Neuronal stem cell (in vitro differentiated cells): ENCODE measurements around the gene GYPB.
"Not testable (repeated sequence)": the region's sequence is repeated elsewhere in the genome, so short reads cannot be mapped to it uniquely, and the experiment has no call there.

Experiments
- DNase-seq: peaks from one replicate; pipeline ENCODE4 v3.0.0-alpha.2; 2013; ENCODE audit warnings: low spot score
- H2AFZ ChIP-seq: one replicate; pipeline ENCODE4 v1.6.1; 2013; ENCODE audit warnings: mild to moderate bottlenecking, low read length, inconsistent platforms
- H2AK5ac ChIP-seq: 2 replicates; pipeline ENCODE4 v1.6.1; 2013; ENCODE audit warnings: low read depth, mild to moderate bottlenecking, inconsistent platforms, low read length, moderate library complexity, mixed read lengths
- H2BK120ac ChIP-seq: 2 replicates; pipeline ENCODE4 v1.6.1; 2013; ENCODE audit warnings: low read depth, mild to moderate bottlenecking, inconsistent platforms, low read length, moderate library complexity, mixed read lengths
- H2BK12ac ChIP-seq: one replicate; pipeline ENCODE4 v1.6.1; 2013; ENCODE audit warnings: low read length, inconsistent platforms
- H2BK15ac ChIP-seq: 2 replicates; pipeline ENCODE4 v1.6.1; 2013; ENCODE audit warnings: mild to moderate bottlenecking, low read length, inconsistent platforms, mixed read lengths
- H2BK5ac ChIP-seq: one replicate; pipeline ENCODE4 v1.6.1; 2013; ENCODE audit warnings: inconsistent platforms, mild to moderate bottlenecking, low read length, moderate library complexity
- H3K14ac ChIP-seq: one replicate; pipeline ENCODE4 v1.6.1; 2013; ENCODE audit warnings: low read length, inconsistent platforms
- H3K18ac ChIP-seq: 2 replicates; pipeline ENCODE4 v1.6.1; 2013; ENCODE audit warnings: low read length, inconsistent platforms
- H3K23ac ChIP-seq: 2 replicates; pipeline ENCODE4 v1.6.1; 2013; ENCODE audit warnings: low read depth, mild to moderate bottlenecking, mixed read lengths, low read length, inconsistent platforms; ENCODE audit not compliant: poor library complexity
- H3K27ac ChIP-seq: replicated peaks from 3 replicates; pipeline ENCODE4 v1.5.1; 2013; ENCODE audit warnings: low read length, inconsistent platforms
- H3K27me3 ChIP-seq, 3 experiments: 2 replicates each; pipeline ENCODE4 v1.6.1; 2013; ENCODE audit warnings: low read length in 3 of 3, mild to moderate bottlenecking in 2 of 3, inconsistent platforms in 1 of 3, low read depth in 1 of 3, mixed read lengths in 1 of 3, moderate library complexity in 1 of 3; ENCODE audit not compliant: control insufficient read depth in 3 of 3, insufficient read depth in 3 of 3
- H3K36me3 ChIP-seq, 2 donors: replicated peaks in 1 of 2; 2 replicates each; pipeline ENCODE4 v1.6.1; 2013; ENCODE audit warnings: low read length in 2 of 2; ENCODE audit not compliant: control insufficient read depth in 2 of 2, insufficient read depth in 2 of 2
- H3K4ac ChIP-seq: 2 replicates; pipeline ENCODE4 v1.6.1; 2013; ENCODE audit warnings: inconsistent platforms, mild to moderate bottlenecking, low read length, moderate library complexity
- H3K4me1 ChIP-seq, 2 donors: 1 replicate in 1 of 2; 2 replicates in 1 of 2; pipeline ENCODE4 v1.6.1; 2013; ENCODE audit warnings: low read length in 2 of 2, low read depth in 1 of 2; ENCODE audit not compliant: control insufficient read depth in 2 of 2, insufficient read depth in 1 of 2
- H3K4me2 ChIP-seq: one replicate; pipeline ENCODE4 v1.6.1; 2013; ENCODE audit warnings: mild to moderate bottlenecking, low read length, inconsistent platforms; ENCODE audit not compliant: insufficient read depth, poor library complexity, severe bottlenecking
- H3K4me3 ChIP-seq, 2 donors: 2 replicates each; pipeline ENCODE4 v1.5.1; 2013; ENCODE audit warnings: low read length in 2 of 2, mild to moderate bottlenecking in 2 of 2, inconsistent platforms in 1 of 2, moderate library complexity in 1 of 2
- H3K79me1 ChIP-seq: one replicate; pipeline ENCODE4 v1.6.1; 2013; ENCODE audit warnings: low read depth, mild to moderate bottlenecking, inconsistent platforms, low read length, moderate library complexity
- H3K9ac ChIP-seq: one replicate; pipeline ENCODE4 v1.6.1; 2013; ENCODE audit warnings: mild to moderate bottlenecking, low read depth, low read length, inconsistent platforms; ENCODE audit not compliant: poor library complexity
- H3K9me3 ChIP-seq, 2 donors: replicated peaks in 1 of 2; 2 replicates each; pipeline versions ENCODE3 to v1.6.1; 2013; ENCODE audit warnings: low read length in 2 of 2, mild to moderate bottlenecking in 2 of 2, inconsistent platforms in 1 of 2, low read depth in 1 of 2, mixed read lengths in 1 of 2, moderate library complexity in 1 of 2; ENCODE audit not compliant: control insufficient read depth in 2 of 2, insufficient read depth in 1 of 2
- H4K8ac ChIP-seq: one replicate; pipeline ENCODE4 v1.6.1; 2013; ENCODE audit warnings: low read depth, mild to moderate bottlenecking, inconsistent platforms, low read length, moderate library complexity
- H4K91ac ChIP-seq: one replicate; pipeline ENCODE4 v1.6.1; 2013; ENCODE audit warnings: low read length, low read depth, mild to moderate bottlenecking, inconsistent platforms; ENCODE audit not compliant: poor library complexity
- WGBS, 2 donors: extraction: QIAGEN DNeasy Blood & Tissue Kit; methylation state at CpG; one replicate each; pipeline ENCODE4 v1.1.7; 2013; ENCODE audit warnings: missing lambda C conversion rate in 2 of 2, mixed read lengths in 1 of 2; ENCODE audit not compliant: insufficient read length in 2 of 2, insufficient replicate concordance in 1 of 2; ENCODE audit errors: extremely low coverage in 2 of 2; 5-methylcytosine and 5-hydroxymethylcytosine counted together

Gene GYPB

GRCh38 chr4:144030708-144031107, 11.5 kb upstream of the GYPB start:
- not testable (repeated sequence) for H3K4me2 ChIP-seq, H3K9ac ChIP-seq, H3K4ac ChIP-seq, H2BK15ac ChIP-seq, H3K27ac ChIP-seq, H2BK12ac ChIP-seq, H3K23ac ChIP-seq, H2BK120ac ChIP-seq, H4K91ac ChIP-seq, H2AK5ac ChIP-seq, H3K4me3 ChIP-seq, H3K14ac ChIP-seq, H3K4me1 ChIP-seq, H2BK5ac ChIP-seq, H3K9me3 ChIP-seq, H2AFZ ChIP-seq, H4K8ac ChIP-seq, H3K27me3 ChIP-seq, H3K79me1 ChIP-seq, H3K36me3 ChIP-seq, DNase-seq, H3K18ac ChIP-seq
- no CpG with 5 or more reads among the region's 4 CpGs for WGBS, 2 donors

- H2AFZ ChIP-seq, H2BK12ac ChIP-seq, H3K9me3 ChIP-seq, H4K91ac ChIP-seq, H3K4me2 ChIP-seq, H3K18ac ChIP-seq, H3K14ac ChIP-seq, H2BK15ac ChIP-seq, H3K4me3 ChIP-seq, H3K27ac ChIP-seq, H3K23ac ChIP-seq, H3K27me3 ChIP-seq, H2BK120ac ChIP-seq, H3K4ac ChIP-seq, H4K8ac ChIP-seq, H2BK5ac ChIP-seq, H3K36me3 ChIP-seq, H3K9ac ChIP-seq, DNase-seq, H3K4me1 ChIP-seq, H3K79me1 ChIP-seq, H2AK5ac ChIP-seq: not testable (repeated sequence)
- WGBS, 2 donors, result no CpG with 5 or more reads among the region's 4 CpGs
Observed at GRCh38 chr4:144026682-144027081, 7.5 kb upstream of the GYPB start.

DNA sequence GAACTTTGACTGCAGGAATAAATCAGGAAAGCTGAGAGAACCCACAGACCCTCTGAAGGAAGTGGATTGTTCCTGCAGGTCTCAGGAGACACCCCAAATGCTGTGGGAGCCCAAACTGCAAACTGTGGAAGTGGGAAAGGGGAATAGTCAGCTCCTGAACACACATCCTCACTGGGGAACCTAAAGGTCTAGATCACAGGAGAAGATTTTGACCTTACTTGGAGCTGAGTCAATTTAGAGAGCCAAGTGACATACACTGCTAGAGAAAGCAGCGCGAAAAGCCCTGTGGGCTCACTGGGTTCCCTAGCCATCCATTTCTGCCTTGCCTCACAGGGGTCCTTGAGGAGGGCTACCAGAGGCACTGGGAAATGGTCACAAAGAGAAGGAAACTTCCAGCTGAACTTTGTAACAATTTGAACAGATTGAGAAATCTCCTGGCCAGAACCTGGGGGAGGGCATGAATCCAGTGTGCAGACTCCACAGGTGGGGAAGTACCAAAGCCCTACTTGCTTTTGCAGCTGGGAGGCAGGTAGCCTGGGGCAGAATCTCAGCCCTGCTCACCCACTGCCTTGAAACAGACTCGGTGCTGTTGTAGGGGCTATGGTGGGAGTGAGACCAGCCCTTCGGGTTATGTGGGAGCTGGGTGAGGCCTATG, 5.3 kb upstream of the GYPB start:
- H3K4me1 ChIP-seq, H4K91ac ChIP-seq, H3K27ac ChIP-seq, H3K9me3 ChIP-seq, H3K14ac ChIP-seq, H3K18ac ChIP-seq, H2BK12ac ChIP-seq, H3K27me3 ChIP-seq, H4K8ac ChIP-seq, DNase-seq, H3K23ac ChIP-seq, H3K4me2 ChIP-seq, H2BK120ac ChIP-seq, H3K9ac ChIP-seq, H2BK15ac ChIP-seq, H3K36me3 ChIP-seq, H2AK5ac ChIP-seq, H2AFZ ChIP-seq, H3K4me3 ChIP-seq, H3K4ac ChIP-seq, H3K79me1 ChIP-seq, H2BK5ac ChIP-seq: not testable (repeated sequence)
- no CpG with 5 or more reads among the region's 4 CpGs for WGBS, 2 donors

DNA sequence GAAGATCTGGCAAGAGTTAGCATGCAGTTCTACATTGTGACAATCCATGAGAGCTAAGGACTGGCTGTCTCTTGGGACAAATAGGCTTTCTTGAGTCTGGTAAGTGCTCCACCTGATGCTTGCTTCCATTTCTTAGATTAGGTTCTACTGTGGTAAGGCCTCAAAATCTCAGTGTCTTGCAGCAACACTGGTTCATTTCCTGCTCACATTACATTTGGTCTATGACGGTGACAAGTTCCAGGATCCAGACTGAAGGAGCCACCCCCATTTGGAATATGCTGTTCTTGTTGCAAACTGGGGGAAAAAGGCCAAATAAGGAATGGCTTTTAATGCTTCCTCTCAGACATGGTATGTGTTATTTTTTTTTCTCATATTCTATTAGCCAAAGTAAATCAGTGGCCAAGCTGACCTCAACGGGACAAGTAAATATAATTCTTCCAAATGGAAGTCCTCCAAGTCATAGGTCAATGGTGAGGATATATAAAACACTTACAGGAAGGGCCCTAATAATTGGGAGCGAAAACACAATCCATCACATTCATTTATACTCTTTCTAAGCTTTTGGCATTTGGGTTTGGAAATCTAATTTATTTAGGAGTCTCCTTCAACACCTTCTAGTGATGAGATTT, 3.7 kb upstream of the GYPB start:
- not testable (repeated sequence) for H2BK120ac ChIP-seq, H3K4me1 ChIP-seq, H3K23ac ChIP-seq, H2AK5ac ChIP-seq, H3K4me3 ChIP-seq, H4K91ac ChIP-seq, DNase-seq, H3K18ac ChIP-seq, H3K4ac ChIP-seq, H3K27me3 ChIP-seq, H2BK5ac ChIP-seq, H3K27ac ChIP-seq, H2AFZ ChIP-seq, H3K9ac ChIP-seq, H2BK12ac ChIP-seq, H4K8ac ChIP-seq, H3K9me3 ChIP-seq, H3K79me1 ChIP-seq, H3K4me2 ChIP-seq, H3K36me3 ChIP-seq, H3K14ac ChIP-seq, H2BK15ac ChIP-seq
- no CpG with 5 or more reads among the region's 3 CpGs for WGBS, 2 donors
